IMR-90 (cell line): ENCODE data around the gene SCAND1. TPM values are rescaled to one million over a fixed set of nuclear protein-coding genes. Genes with fewer than 3 reads are reported as not detected.
"Not testable (repeated sequence)": the region's sequence is repeated elsewhere in the genome, so short reads cannot be mapped to it uniquely, and the experiment has no call there.

ENCODE experiments used
- ATAC-seq: fragments of 200-7000 bp; cut with Tn5 transposase; 2 replicates; pipeline ENCODE4 v1.9.1; 2020; ENCODE audit warnings: low read depth, mild to moderate bottlenecking, moderate library complexity
- BruUV-seq: library from RNA; stranded (reverse); fragments of 400-500 nt; replicated peaks from 2 replicates; lab custom pipeline; 2021; lab: Mats Ljungman, UMichigan
- CTCF ChIA-PET: fragments of 300-600 bp; formaldehyde crosslinking; extraction: SDS; loops from one replicate; lab custom pipeline; 2021; ENCODE audit warnings: antibody characterized with exemption; lab: Yijun Ruan, JAX
- POLR2A ChIA-PET: fragments of 300-600 bp; sonication (Branson Sonifier 250); formaldehyde crosslinking; loops from one replicate; lab custom pipeline; 2022; ENCODE audit warnings: antibody characterized with exemption; ENCODE audit not compliant: unreplicated experiment; lab: Charles Lee
- DNase-seq: peaks from one replicate; pipeline ENCODE4 v3.0.0; 2013
- H2AFZ ChIP-seq: replicated peaks from 2 replicates; pipeline ENCODE3; 2013; ENCODE audit warnings: low read length, mild to moderate bottlenecking; ENCODE audit not compliant: poor library complexity
- H2AK5ac ChIP-seq: 2 replicates; pipeline ENCODE4 v1.6.1; 2013; ENCODE audit warnings: low read depth, low read length, inconsistent platforms
- H2AK9ac ChIP-seq: replicated peaks from 2 replicates; pipeline ENCODE3; 2013; ENCODE audit warnings: mild to moderate bottlenecking, low read depth, low read length, moderate library complexity; ENCODE audit not compliant: poor library complexity
- H2BK120ac ChIP-seq: 2 replicates; pipeline ENCODE4 v1.6.1; 2013; ENCODE audit warnings: low read depth, low read length, inconsistent platforms
- H2BK15ac ChIP-seq: 3 replicates; pipeline ENCODE4 v1.6.1; 2013; ENCODE audit warnings: low read depth, low read length, inconsistent platforms
- H2BK20ac ChIP-seq: 2 replicates; pipeline ENCODE4 v1.6.1; 2013; ENCODE audit warnings: low read depth, mild to moderate bottlenecking, inconsistent platforms, low read length, moderate library complexity
- H2BK5ac ChIP-seq: 2 replicates; pipeline ENCODE4 v1.6.1; 2013; ENCODE audit warnings: mild to moderate bottlenecking, low read depth, low read length, inconsistent platforms; ENCODE audit not compliant: poor library complexity, severe bottlenecking
- H3K14ac ChIP-seq: replicated peaks from 2 replicates; pipeline ENCODE4 v1.6.1; 2013; ENCODE audit warnings: low read depth, low read length, inconsistent platforms
- H3K18ac ChIP-seq: 2 replicates; pipeline ENCODE4 v1.6.1; 2013; ENCODE audit warnings: low read depth, low read length, control low read depth
- H3K23ac ChIP-seq: 2 replicates; pipeline ENCODE4 v1.6.1; 2013; ENCODE audit warnings: low read depth, low read length, inconsistent platforms
- H3K27ac ChIP-seq: 2 replicates; pipeline ENCODE4 v1.5.1; 2013; ENCODE audit warnings: mild to moderate bottlenecking, control low read depth, low read length; ENCODE audit not compliant: insufficient read depth
- H3K27me3 ChIP-seq: 2 replicates; pipeline ENCODE4 v1.6.1; 2013; ENCODE audit warnings: low read length; ENCODE audit not compliant: control insufficient read depth, insufficient read depth
- H3K36me3 ChIP-seq: 2 replicates; pipeline ENCODE4 v1.6.1; 2013; ENCODE audit warnings: low read length, mixed read lengths; ENCODE audit not compliant: control insufficient read depth, insufficient read depth
- H3K4ac ChIP-seq: 2 replicates; pipeline ENCODE4 v1.6.1; 2013; ENCODE audit warnings: low read depth, low read length, inconsistent platforms
- H3K4me1 ChIP-seq: 2 replicates; pipeline ENCODE4 v1.6.1; 2013; ENCODE audit warnings: low read length, mixed read lengths; ENCODE audit not compliant: control insufficient read depth, insufficient read depth
- H3K4me2 ChIP-seq: 2 replicates; pipeline ENCODE4 v1.6.1; 2013; ENCODE audit warnings: low read depth, mild to moderate bottlenecking, control low read depth, low read length, moderate library complexity
- H3K4me3 ChIP-seq: 2 replicates; pipeline ENCODE4 v1.5.1; 2013; ENCODE audit warnings: low read depth, mild to moderate bottlenecking, control low read depth, low read length, moderate library complexity; ENCODE audit not compliant: insufficient read depth
- H3K56ac ChIP-seq: 2 replicates; pipeline ENCODE4 v1.6.1; 2013; ENCODE audit warnings: low read length, inconsistent platforms; ENCODE audit not compliant: insufficient read depth; ENCODE audit errors: extremely low read depth
- H3K79me1 ChIP-seq, 2 experiments: 2 replicates each; pipeline ENCODE4 v1.6.1; 2013; ENCODE audit warnings: low read length in 2 of 2, inconsistent platforms in 1 of 2, low read depth in 1 of 2
- H3K9ac ChIP-seq: 2 replicates; pipeline ENCODE4 v1.6.1; 2013; ENCODE audit warnings: low read depth, low read length, control low read depth
- H3K9me1 ChIP-seq: 2 replicates; pipeline ENCODE4 v1.6.1; 2013; ENCODE audit warnings: low read length, inconsistent platforms; ENCODE audit not compliant: insufficient read depth
- H3K9me3 ChIP-seq: 2 replicates; pipeline ENCODE4 v1.6.1; 2013; ENCODE audit warnings: low read length; ENCODE audit not compliant: control insufficient read depth, insufficient read depth
- H4K20me1 ChIP-seq: 2 replicates; pipeline ENCODE4 v1.6.1; 2013; ENCODE audit warnings: low read length, inconsistent platforms; ENCODE audit not compliant: insufficient read depth
- H4K5ac ChIP-seq: 2 replicates; pipeline ENCODE4 v1.6.1; 2013; ENCODE audit warnings: mild to moderate bottlenecking, low read depth, low read length, control low read depth
- H4K8ac ChIP-seq, 2 experiments: 2 replicates each; pipeline ENCODE4 v1.6.1; 2013; ENCODE audit warnings: low read depth in 2 of 2, low read length in 2 of 2, control low read depth in 1 of 2, inconsistent platforms in 1 of 2
- H4K91ac ChIP-seq: 2 replicates; pipeline ENCODE4 v1.6.1; 2013; ENCODE audit warnings: low read depth, low read length, inconsistent platforms; ENCODE audit not compliant: insufficient read depth
- WGBS, 2 experiments: methylation state at CpG; one replicate each; pipeline versions ENCODE4 v1.1.5 to v1.1.7; 2013; ENCODE audit warnings: missing lambda C conversion rate in 2 of 2; ENCODE audit not compliant: insufficient read length in 1 of 2; ENCODE audit errors: extremely low coverage in 2 of 2; 5-methylcytosine and 5-hydroxymethylcytosine counted together
- dilution Hi-C: fragments of 300-500 bp; cut with HindIII; formaldehyde crosslinking; loops from one replicate; pipeline ENCODE4 v1.14.3; 2018; ENCODE audit warnings: low sequenced_read_pairs; ENCODE audit not compliant: unreplicated experiment
- in situ Hi-C: fragments of 300-500 bp; cut with MboI; formaldehyde crosslinking; loops from 3 replicates; pipeline ENCODE4 v1.14.3; 2019; ENCODE audit warnings: low sequenced_read_pairs, inconsistent platforms, mixed read lengths
- intact Hi-C: fragments of 100-400 bp; cut with micrococcal nuclease; formaldehyde crosslinking; loops from 2 replicates; pipeline ENCODE4 v1.10.0; 2022
- polyA plus RNA-seq, 3 experiments: library from polyadenylated mRNA; depleted of rRNA; stranded (reverse); fragments of >200 nt; gene quantifications; 2 replicates each; pipeline ENCODE4 v1.2.3, GENCODE V29; 2012; ENCODE audit warnings: low replicate concordance in 1 of 3
- total RNA-seq: library from RNA; depleted of rRNA; stranded (reverse); fragments of >200 nt; gene quantifications from 2 replicates; pipeline ENCODE4 v1.2.3, GENCODE V29; 2012

Gene SCAND1
- total and polyA plus RNA-seq, 2 of the 4 experiments (the other 2 are of a cell fraction), result 7.5 to 26.8 TPM

- no CpG with 5 or more reads among the region's 34 CpGs for WGBS, 2 experiments
- CTCF ChIA-PET, result not testable (repeated sequence)
Observed at GRCh38 chr20:36001331-36001730, 47.0 kb upstream of the SCAND1 start.

GRCh38 chr20:35996492-35996891 is 42.2 kb upstream of the SCAND1 start:
- H3K9ac ChIP-seq, H3K4ac ChIP-seq, H4K20me1 ChIP-seq, H3K9me1 ChIP-seq, H3K18ac ChIP-seq, H3K23ac ChIP-seq, dilution Hi-C loops, H3K36me3 ChIP-seq, H3K79me1 ChIP-seq, H2BK5ac ChIP-seq, BruUV-seq, H3K27ac ChIP-seq, H3K4me3 ChIP-seq, H4K5ac ChIP-seq, H4K8ac ChIP-seq, H3K27me3 ChIP-seq, H2BK15ac ChIP-seq, H3K9me3 ChIP-seq, H4K91ac ChIP-seq, H3K56ac ChIP-seq, H3K14ac ChIP-seq, H2BK20ac ChIP-seq, H3K4me1 ChIP-seq, H2AFZ ChIP-seq, H2BK120ac ChIP-seq, DNase-seq, H2AK5ac ChIP-seq, ATAC-seq, H2AK9ac ChIP-seq, POLR2A ChIA-PET, H3K4me2 ChIP-seq: not testable (repeated sequence)
- intact Hi-C loops, result loop anchor here (5.0 kb wide), 1 partner anchor 441 kb away; no protein-coding TSS in a partner anchor
- CTCF ChIA-PET, result interaction anchor here (7.4 kb wide), 1 partner anchor 142 kb away, joined by 90 read pairs; no protein-coding TSS in a partner anchor
- in situ Hi-C loops, result loop anchor here (5.0 to 25.0 kb wide), 2 partner anchors 141 to 441 kb away; no protein-coding TSS in a partner anchor
- WGBS, 2 experiments, result 86% methylated on average over 5 of the region's 8 CpGs; no CpG with 5 or more reads in 1 of the 2 experiments

More at GRCh38 chr20:36001331-36001730, 47.0 kb upstream of the SCAND1 start:
- intact Hi-C loops, ATAC-seq, POLR2A ChIA-PET, dilution Hi-C loops, H3K9me3 ChIP-seq, H4K5ac ChIP-seq, H2AK5ac ChIP-seq, H4K8ac ChIP-seq, H3K4me1 ChIP-seq, BruUV-seq, H3K9me1 ChIP-seq, H3K36me3 ChIP-seq, H3K79me1 ChIP-seq, H2BK5ac ChIP-seq, H3K18ac ChIP-seq, H2BK120ac ChIP-seq, H3K4ac ChIP-seq, H3K4me3 ChIP-seq, H3K23ac ChIP-seq, H3K56ac ChIP-seq, H4K91ac ChIP-seq, H2BK20ac ChIP-seq, DNase-seq, H3K27ac ChIP-seq, H2AFZ ChIP-seq, H4K20me1 ChIP-seq, in situ Hi-C loops, H3K4me2 ChIP-seq, H2AK9ac ChIP-seq, H3K27me3 ChIP-seq, H2BK15ac ChIP-seq, H3K14ac ChIP-seq, H3K9ac ChIP-seq: not testable (repeated sequence)
